Activated CD4-positive, alpha-beta T cell treated with anti-CD3 and anti-CD28 coated beads, Interleukin-2, amount 50 U/mL, for 1 hour (primary cell): Measurements from ENCODE around the gene BMPR1A.
"Not testable (repeated sequence)": the region's sequence is repeated elsewhere in the genome, so short reads cannot be mapped to it uniquely, and the experiment has no call there.

ENCODE experiments used
- DNase-seq: peaks from one replicate; pipeline ENCODE4 v3.0.0-alpha.2; 2020

Gene BMPR1A

DNA sequence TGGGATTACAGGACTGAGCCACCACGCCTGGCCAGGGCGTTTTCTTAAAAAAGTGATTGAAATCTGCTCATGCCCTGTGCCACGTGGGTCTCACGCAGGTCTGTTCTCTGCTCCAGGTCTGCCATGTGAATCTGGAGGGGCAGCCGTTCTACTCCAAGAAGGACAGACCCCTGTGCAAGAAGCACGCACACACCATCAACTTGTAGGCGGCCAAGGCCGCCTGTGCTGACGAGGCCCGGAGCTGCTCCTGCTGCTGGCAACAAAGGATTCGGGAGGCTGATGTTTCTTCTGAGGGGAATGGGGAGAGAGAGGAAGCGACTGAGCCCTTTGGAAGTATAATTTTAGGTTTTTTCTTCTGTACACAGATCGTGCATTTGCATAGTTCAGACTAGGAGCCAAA, 23.6 kb upstream of the BMPR1A start:
- no peak for DNase-seq

DNA sequence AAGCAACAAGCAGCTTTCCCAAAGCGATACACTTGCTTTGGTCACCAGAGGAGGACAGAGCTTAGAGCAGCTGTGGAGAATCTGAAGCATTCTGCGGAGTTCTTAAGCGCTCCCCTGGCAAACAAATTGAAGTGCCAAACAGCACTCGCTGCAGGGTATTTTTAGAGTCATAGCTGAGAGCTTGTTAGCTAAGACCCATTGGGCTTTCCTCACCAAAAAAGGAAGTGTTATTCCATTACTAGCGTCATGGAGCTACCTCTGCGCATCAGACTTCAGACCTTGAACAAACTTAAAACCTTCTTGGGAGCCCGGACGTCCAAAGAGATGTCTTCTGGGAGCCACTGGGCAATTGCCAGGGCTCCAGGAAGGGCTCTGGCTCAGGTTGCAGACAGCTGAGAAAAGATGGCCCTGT, 23.2 kb upstream of the BMPR1A start:
- DNase-seq: no peak

GRCh38 chr10:86734207-86734988, 22.0 kb upstream of the BMPR1A start:
- no peak for DNase-seq

DNA sequence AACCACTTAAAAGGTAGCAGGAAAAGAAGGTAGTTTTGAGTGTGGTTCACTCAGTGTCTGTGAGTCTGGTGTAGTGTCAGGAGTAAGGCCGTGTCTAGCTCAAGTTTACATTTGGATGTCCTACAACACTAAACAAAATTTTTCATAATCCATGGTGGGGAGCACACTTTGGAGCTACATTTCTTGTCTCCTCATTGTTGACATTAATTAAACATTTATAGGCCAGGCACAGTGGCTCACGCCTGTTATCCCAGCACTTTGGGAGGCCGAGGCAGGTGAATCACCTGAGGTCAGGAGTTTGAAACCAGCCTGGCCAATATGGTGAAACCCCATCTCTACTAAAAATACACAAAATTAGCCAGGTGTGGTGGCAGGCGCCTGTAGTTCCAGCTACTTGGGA, 21.1 kb upstream of the BMPR1A start:
- DNase-seq: not testable (repeated sequence)

DNA sequence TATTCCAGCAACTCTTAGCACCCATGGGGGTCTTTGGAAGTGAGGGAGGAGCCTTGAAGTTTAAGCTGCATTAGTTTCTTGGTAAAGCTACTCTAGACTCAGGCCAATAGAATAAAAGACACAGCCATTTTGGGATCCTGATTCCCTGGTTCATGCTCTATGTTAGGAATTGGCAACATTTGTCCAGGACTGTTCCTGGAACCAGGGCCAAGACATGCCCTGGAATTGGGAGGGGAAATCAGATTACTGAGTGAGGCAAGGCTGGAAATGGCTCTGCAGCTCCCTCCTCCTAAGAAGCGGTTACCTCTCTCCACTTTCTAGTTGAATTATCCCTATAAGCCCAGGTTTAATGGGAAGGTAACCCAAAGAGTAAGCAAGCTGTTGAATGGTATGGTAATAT, 14.2 kb upstream of the BMPR1A start:
- DNase-seq: no peak

DNA sequence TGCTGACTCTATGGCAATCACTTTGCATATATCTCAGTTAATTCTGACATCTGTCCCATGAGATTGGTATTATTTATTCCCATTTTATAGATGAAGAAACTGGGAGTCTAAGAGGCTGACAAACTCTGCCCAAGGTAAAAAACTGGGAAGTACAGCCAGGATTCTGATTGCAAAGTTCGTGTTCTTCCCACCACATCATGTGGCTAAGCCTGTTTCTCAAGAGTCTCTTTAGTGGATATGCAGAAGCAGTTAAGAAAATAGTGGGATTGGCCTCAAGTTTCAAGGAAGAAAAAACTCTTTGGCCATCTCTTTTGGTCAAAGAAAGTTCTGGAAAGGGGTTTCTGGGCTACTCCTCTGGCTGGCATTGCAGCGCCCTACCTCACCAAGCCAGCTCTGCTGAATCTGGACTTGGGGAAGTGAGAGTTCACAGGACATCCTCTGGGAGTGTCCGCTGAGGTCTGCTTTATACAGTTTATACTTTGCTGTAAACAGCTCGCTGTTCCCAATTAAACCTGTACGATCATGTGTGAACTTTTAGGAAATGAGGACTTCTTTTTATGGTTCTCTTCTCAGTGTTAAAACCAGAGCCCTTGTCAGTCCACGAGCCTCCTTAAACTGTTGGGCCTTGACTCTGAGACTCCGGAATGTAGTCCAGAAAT, 12.2 kb upstream of the BMPR1A start:
- DNase-seq: no peak

DNA sequence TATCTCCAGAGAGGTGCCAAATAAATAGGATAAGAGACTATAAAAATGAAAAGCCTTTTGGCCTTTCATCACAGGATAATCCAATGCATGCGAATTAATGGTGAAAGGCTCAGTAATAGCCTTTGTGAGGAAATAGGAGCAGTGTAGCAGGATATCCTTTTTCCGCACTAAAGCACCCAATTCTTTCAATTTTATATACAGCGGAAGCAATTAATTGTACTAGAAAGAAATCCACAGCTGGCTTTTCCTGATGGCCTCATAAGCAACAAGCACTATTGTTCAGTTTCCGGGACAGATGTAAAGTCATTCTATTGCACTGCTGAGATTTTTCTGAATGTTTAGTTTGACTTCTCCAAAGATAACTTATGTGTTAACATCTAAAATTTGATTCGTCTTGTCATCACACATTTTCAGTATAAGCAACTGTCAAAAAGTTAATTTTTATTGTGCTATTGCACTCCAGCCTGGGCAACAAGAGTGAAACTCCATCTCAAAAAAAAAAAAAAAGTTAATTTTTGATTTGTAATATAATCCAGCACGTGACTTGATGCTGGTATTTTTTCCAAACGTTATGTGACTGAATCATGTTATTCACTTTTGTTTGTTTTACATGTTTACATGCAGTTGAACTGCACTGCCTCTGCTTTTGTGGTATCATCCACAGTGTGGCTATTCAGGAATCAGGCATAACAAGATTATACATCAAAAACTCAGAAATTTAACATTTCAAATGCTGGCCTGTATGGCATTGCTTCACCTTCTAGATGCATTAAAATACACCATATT, 8.4 kb upstream of the BMPR1A start:
- no peak for DNase-seq

GRCh38 chr10:86749854-86750253, 6.6 kb upstream of the BMPR1A start:
- no peak for DNase-seq

DNA sequence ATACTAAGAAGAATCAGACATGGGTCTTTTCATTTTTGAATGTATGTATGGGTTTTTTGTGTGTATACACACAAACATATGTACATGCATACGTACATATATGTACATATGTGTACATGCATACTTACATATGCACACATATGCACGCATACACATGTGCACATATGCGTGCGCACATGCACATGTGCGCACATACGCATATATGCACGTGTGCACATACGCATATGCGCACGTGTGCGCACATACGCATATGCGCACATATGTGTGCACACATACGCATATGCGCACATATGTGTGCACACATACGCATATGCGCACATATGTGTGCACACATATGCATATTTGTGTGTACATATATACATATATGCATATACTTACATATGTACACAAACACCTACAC, 4.9 kb upstream of the BMPR1A start:
- no peak for DNase-seq

DNA sequence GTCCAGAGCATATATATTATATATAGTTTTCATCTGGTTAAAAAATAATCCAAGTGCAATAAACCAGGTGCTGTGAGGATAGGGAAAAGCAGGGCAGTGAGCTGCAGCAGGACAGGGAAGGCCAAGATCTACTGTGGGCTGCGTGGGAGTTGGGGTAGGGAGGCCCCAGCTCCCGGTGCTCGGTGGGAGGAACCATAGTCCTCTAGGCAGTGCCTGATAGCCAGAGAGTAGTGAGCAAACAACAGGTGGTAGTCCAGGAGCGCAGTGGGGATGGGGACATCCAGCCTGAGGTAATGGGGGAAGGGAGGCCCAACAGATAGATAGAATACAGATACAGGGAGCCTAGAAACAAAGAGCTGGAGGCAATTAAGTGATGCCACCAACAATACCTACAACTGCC, 4.1 kb upstream of the BMPR1A start:
- DNase-seq: no peak

DNA sequence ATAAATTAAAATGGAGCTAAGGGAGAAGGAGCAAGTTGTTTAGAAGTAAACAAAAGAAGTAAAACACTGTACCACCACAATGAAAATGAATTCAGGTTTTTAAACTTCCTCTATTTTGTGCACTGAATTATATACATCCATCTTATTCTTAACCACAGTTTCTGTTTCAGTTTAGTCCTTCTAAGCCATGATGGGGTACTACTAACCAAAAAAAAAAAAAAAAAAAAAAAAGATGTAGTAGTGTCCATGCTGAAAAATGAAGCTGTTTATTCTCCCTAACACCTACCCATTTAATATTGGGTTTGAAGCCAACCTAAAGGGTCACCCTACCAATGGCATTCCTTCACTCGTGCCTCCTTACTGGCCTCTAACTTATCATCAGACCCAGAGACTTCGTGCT, 3.4 kb upstream of the BMPR1A start:
- no peak for DNase-seq

GRCh38 chr10:86753638-86754434, 2.6 kb upstream of the BMPR1A start:
- DNase-seq: no peak

GRCh38 chr10:86755454-86755739, 1.0 kb upstream of the BMPR1A start:
- no peak for DNase-seq

GRCh38 chr10:86755740-86756510, 494 bp upstream of the BMPR1A start:
- DNase-seq: peak; percentile 85

DNA sequence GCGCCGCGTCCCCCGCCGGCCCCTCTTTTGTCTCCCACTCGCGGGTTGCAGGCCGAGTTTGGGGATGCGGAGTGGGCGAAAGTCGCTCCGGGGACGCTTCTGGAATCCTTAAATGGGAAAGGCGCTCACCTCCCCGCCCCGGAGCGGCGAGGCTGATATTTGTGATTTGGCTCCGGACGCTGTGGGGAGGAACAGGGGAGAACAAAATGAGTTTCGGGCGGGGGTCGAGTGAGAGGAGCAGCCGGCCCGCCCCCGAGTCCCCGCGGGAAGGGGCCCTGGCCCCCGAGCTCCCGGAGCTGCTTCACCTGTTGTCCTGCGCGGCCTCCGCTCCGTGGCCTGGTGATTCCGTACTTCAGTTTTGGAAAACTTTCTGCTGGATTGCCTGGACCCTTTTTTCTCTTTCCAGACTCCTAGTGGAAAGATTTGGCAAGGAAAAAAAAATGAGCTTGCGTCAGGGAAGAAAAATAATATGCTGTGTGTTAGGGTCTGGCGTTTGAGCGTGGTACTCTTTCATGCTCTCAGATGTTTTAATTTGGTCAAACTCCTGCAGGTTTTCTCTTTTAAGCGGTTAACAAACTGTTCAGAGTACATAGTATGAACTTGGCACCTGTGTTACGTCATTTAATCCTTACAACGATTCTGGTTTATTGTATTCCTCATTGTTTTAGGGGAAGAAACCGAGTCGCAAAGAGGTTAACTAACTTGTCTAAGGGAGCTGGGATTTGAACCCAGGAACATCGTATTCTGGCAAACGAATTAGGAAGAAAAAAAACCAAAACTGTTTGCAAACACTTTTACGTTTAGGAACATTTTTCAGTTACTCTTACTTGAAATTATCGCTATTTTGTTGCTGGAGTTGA, 924 bp downstream of the BMPR1A start:
- DNase-seq: peak; percentile 11

DNA sequence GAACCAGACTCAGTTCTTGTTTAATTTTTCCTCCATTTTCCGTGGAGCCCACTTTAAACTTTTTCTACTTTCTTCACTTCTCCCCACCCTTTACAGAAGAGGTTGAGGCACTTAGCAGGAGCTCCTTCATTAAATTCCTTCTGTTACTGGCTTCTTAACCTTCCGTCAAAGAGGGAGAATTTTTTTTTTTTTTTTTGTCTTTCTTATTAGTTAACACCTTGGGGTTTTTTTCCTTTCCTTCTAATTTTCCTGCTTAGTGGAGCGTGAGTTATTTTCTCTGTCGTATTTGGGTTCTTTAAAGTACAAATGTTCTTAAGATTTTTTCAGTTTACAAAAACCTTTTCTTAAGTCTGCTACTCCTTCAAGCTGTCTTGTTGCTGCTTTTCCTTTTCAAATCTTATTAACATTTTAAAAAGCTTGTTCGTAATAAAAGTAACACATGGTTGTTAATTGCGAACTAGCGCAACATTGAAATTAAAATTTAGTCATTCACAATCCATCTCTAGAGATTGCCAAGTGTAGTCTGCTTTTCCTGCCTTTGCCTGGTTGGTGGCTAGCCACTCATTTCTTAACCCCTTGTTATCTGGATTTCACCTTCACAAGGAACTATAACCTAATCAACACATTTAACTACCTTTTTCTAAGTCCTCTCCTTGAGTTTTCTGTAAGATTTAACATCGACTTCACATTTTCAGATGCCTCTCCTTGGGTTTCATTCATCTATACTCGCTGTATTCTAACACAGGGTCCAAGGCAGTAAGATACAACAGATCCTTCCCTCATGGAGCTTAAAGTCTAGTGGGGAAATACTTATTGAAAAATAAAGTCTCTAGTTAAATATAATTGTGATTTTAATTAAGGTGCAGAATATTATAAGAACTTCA, 2.0 kb downstream of the BMPR1A start:
- DNase-seq: no peak

DNA sequence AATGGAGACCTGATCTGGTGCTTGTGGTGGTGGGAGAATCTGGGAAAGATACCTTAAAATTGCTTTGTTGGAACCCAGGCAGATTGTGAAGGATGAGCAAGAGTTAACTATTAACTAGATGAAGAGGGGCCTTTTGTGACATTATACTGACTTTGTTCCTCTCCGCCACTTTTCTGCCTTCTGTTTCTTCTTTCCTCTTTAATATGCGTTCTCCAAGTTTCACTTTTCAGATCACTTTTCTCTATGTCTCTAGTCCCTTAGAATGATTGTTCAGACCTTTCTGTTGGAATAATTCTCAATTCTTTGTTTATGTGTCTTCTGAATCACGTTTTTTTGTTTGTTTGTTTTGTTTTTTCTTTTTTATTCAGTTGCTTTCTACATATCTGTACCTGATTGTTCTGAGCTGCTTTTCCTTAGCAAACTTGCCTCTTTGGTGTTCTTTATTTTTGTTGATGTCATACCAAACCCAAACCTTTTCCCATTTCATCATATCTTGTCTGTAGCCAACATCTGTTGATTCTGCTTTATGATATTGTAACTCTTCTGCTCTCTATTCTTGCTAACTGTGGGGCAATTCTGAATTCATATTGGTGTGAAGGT, 2.8 kb downstream of the BMPR1A start:
- DNase-seq: no peak

- no peak for DNase-seq
Observed at GRCh38 chr10:86763404-86763803, 7.0 kb downstream of the BMPR1A start.

DNA sequence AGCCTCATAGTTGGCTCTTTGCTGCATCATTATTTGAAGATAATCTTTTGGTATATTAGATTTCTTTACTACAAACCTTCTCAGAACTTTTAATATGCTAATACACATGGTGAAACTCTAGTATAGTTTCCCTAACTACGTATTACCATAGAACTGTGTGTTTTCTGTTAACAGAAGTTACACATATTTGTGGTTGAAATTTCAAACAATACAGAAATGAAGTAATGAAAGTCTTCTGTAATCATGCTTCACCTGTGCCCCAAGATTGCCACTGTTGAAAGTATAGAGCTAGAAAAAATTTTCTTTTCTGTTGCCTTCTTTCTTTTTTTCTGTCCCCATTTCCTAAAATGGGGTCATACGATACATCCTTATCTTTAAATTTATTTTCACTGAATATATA, 9.1 kb downstream of the BMPR1A start:
- DNase-seq: no peak
